IPS-NIHi11 (cell line): ENCODE data around the gene BRD3.
"Not testable (repeated sequence)": the region's sequence is repeated elsewhere in the genome, so short reads cannot be mapped to it uniquely, and the experiment has no call there.

ENCODE experiments used
- DNase-seq: peaks from one replicate; pipeline ENCODE4 v3.0.0; 2012; ENCODE audit warnings: mixed read lengths, low spot score

Gene BRD3

DNA sequence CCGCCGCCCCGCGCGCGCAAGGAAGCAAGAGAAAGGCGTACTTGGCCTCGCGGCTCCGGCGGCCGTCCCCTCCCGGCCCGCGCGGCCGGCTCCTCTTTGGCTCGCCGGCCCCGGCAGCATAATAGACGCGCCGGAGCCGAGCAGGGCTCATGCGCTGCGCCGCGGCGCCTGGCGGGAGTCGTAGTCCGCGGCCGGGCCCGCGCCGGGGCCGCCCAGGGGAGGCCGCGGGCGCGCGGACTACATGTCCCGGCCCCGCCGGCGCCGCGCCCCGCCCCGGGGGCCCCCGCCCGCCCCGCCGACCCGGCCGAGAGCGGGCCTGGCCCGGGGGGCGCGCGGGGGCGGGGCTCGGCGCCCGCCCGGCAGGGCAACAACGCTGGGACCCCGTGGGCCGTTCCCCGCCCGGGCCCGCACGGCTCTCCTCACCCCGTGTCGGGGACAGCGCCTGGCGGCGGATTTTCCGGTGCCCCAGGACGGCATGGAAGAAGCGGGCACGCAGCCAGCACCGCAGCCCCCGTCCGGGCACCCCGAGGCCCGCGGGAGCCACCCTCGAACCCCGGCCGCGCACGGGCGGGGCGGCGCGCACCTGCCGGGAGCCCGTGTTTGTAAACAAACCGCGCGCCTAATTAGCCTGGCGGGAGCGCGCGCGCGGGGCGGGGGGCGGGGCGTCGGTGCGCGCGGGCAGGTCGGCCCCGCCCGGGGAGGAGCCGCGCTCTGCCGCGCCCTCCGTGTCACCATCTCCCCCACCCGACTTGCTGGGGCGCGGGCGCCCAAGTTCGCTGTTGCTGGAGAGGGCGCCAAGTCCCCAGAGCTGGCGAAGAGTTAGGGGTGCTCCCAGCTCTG is at the start of gene BRD3:
Gene BRD3 (minus strand): TSS at position 123 of the 840 bp plus-strand sequence. CDS start 14,549 bp downstream, outside the sequence.
- DNase-seq = peak; percentile 98

DNA sequence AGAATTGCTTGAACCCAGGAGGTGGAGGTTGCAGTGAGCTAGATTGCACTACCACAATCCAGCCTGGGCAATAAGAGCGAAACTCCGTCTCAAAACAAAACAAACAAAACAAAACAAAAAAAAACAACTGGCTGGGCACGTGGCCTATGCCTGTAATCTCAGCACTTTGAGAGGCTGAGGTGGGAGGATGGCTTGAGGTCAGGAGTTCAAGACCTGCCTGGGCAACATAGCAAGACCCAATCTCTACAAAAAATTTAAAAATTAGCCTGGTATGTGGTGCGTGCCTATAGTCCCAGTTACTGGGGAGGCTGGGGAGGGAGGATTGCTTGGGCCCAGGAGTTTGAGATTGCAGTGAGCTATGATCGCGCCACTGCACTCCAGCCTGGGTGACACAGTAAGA is 44.7 kb upstream of the BRD3 start:
- DNase-seq = no peak

DNA sequence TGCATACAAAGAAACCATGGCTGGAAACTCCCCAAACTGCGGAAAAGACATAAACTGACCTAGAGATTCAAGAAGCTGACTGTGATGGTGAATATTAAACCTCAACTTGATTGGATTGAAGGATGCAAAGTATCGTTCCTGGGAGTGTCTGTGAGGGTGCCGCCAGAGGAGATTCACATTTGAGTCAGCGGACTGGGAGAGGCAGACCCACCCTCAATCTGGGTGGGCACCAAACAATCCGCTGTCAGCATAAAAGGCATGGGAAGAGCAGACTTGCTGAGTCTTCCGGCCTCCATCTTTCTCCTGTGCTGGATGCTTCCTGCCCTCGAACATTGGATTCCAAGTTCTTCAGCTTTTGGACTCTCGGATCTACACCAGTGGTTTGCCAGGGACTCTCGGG is 43.2 kb upstream of the BRD3 start:
- no peak for DNase-seq

DNA sequence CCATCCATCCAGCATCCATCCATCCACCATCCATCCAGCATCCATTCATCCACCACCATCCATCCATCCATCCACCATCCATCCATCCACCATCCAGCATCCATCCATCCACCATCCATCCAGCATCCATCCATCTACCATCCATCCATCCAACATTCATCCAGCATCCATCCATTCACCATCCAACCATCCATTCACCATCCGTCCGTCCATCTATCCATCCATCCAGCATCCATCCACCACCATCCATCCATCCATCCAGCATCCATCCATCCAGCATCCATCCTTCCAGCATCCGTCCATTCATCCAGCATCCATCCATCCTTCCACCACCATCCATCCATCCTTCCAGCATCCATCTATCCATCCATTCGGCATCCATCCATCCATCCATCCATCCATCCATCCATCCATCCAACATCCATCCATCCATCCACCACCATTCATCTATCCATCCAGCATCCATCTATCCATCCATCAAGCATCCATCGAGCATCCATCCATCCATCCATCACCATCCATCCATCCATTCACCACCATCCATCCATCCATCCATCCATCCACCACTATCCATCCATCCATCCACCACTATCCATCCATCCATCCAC is 35.7 kb upstream of the BRD3 start:
- no peak for DNase-seq

DNA sequence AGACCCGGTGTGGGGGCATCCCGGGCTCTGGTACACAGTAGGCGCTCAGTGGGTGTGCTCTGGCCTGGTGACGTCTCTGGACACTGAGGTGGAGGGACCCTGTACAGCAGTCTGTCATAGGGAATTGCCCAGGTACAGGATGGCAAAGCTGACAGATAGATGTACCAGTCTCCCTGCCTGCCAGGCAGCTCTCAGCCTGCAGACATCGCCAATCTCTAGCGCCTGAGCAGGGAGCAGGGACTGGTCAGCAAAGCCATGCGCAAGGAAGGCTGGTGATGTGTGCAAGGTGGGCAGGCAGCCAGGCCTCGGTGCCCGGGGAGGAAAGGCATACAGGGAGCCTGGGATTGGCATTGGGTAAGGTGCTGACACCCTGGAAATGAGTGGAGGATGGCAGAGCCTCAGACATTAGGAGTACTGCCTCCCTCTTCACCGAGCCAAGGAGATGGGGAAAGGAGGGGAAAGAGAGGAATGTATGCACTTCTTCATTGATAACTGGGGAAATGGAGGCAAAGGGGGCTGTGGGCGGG is 33.9 kb upstream of the BRD3 start:
- no peak for DNase-seq

DNA sequence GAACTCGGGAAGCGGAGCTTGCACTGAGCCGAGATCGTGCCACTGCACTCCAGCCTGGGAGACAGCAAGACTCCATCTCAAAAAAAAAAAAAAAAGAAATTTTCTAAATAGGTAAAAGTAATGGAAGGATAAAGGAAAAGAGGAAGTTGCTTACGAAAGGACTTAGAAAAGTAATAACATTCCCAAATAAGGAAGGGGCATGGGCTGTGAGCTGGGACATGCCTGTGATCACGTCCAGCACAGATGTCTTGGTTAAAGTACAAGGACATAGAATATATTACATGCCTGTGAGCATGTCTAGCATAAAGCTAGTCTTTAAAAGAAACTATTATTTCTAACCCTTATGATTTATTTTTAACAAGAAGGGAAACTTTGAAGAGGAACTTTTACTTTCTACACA is 33.3 kb upstream of the BRD3 start:
- DNase-seq = not testable (repeated sequence)

DNA sequence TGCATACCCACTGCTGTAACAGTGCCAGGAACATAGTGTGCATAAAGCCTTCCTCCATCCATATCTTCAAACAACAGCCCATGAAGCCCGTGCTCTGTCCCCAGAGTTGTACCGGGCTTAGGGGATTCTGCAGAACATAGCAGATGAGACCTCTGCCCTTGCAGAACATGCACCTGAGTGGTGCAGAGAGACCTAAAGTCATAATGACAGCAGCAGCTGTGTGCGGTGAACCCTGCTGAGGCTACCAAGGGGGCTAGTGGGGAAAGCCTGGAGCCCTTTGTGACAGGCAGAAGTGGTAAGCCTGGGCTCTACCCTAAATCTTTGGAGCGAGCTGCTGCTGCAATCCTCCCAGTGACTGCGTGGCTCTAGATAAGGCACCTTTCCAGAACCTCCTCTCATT is 32.2 kb upstream of the BRD3 start:
- no peak for DNase-seq

DNA sequence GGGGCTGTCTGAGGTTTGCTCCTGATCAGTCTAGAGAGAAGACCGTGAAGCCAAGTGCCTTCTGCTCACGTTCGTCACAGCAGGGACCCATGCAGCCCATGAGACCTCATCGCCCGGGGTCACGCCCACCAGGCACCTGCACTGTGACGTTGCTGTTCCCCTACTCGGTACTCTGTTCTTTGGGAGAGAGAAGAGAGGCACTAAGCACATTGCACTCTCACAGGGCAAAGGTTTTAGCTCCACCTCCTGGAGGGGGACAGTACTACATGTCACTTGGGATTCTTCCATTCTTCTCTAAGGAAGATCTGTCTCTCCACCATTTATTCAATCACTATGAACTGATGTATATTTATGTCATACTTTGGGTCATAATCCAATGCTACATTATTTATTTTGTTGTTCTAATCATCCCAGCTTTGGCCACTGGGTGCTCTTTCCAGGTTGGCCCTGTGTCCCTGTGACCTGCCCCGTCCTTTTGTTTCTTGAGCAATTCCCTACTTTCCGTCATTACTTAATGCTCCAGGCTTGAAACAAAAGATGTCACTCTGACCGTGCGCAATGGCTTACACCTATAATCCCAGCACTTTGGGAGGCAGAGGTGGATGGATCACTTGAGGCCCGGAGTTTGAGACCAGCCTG is 31.4 kb upstream of the BRD3 start:
- DNase-seq = peak; percentile 81

DNA sequence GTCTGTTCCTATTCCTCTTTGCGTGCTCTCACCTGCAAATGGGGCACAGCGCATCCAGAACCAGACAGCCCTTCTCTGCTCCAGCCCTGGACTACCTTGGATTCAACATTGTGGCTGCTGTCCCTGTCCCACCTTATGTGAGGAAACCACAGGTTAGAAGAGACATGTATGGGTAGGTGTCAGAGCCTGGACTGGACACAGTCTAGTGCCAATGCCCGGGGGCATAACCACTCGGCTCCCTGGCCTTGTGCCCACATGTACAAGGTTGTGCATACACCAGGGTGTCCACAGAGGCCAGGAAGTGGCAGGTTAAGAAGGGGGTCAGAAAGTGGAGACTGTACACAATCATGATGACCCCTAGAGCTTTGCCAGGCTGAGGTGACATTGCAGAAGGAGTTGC is 22.1 kb upstream of the BRD3 start:
- no peak for DNase-seq

DNA sequence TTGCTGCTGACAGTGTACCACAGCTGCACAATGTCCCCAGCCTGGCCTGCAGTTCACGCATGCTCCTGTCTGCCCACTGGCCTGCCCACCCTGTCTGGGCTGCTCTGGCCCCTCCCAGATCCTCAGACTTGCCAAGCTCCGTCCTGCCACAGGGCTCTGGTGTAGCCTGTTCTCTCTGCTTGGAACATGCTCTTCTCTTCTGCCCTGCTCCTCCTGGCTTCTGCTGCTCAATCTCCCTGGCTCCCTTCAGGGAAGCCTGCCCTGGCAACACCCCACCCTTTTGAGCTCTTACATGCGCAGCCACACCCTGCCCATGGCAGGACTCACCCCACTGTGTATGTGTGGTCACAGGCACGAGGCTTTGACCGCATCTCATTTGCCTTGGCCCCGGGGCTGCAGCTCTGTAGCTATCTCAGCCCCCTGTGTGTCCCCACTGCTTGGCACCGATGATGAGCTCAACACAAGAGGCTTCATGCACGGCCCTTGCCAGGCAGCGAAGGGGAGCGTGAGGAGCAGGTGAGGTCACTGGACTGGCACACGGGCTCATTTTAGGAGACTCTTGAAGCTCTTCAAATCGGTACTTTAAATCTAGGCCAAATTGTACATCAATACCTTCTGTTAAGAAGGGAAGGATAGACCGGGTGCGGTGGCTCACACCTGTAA is 20.4 kb upstream of the BRD3 start:
- no peak for DNase-seq

DNA sequence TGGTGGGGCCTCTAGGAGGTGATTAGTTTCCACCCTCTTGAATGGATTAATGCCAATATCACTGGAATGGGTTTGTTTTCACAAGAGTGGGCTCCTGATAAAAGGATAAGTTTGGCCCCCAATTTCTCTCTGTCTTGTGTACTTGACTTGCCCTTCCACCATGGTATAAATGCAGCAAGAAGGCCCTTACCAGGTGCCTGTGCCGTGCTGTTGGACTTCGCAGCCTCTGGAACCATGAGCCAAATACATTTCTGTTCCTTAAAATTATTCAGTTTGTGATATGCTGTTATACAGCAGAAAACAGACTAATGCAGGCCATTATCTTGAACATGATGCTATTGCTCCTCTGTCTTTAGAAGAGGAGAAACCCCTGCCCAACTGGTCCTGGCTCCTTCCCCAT is 17.8 kb upstream of the BRD3 start:
- DNase-seq = no peak

DNA sequence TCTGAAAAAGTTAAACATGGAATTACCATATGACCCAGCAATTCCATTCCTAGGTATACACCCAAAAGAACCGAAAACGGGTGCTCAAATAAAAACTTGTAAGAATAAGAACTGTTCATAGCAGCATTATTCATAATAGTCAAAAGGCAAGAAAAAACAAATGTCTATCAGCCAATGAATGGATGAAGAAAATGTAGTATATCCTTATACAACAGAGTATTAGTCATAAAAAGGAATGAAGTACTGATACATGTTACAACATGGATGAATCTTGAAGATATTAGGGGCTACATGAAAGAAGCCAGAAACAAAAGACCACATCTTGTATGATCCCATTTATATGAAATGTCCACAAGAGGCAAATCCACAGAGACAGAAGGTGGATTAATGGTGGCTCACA is 15.6 kb upstream of the BRD3 start:
- DNase-seq = no peak

DNA sequence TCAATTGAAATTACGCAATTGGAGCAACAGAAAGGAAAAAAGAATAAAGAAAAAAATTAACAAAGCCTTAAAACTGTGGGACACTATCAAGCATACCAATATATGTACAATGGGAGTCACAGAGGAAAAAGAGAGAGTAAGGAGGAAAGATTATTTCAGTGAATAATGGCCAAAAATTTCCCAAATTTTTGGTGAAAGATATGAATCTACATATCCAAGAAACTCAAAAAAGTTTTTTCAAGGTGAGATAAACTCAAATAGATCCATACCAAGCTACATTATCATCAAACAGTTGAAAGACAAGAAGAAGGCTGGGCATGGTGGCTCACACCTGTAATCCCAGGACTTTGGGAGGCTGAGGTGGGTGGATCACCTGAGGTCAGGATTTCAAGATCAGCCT is 8.8 kb upstream of the BRD3 start:
- no peak for DNase-seq

DNA sequence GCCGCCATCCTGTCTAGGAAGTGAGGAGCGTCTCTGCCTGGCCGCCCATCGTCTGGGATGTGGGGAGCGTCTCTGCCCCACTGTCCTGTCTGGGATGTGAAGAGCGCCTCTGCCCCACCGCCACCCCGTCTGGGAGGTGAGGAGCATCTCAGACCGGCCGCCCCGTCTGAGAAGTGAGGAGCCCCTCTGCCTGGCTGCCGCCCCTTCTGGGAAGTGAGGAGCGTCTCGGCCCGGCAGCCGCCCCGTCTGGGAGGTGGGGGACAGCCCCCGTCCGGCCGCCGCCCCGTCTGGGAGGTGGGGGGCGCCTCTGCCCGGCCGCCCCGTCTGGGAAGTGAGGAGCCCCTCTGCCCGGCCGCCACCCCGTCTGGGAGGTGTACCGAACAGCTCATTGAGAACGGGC is 7.9 kb upstream of the BRD3 start:
- DNase-seq = not testable (repeated sequence)

DNA sequence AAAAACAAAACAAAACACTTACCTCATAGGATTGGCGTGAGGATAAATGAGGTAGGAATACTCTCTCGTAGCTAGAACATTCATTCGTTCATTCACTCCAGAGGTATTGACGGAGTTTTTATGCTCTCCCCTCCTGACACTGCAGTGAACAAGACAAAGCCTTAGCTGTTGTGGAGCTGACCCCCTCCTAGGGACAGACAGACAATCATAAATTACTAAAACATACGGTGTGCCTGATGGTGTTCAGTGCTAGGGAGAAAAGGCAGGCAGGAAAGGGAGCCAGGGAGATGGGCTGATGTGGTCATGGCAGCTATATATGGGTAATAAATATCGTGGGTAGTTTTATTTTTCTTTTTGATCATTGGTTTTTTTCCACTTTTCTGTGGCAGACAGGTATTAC is 5.7 kb upstream of the BRD3 start:
- no peak for DNase-seq

DNA sequence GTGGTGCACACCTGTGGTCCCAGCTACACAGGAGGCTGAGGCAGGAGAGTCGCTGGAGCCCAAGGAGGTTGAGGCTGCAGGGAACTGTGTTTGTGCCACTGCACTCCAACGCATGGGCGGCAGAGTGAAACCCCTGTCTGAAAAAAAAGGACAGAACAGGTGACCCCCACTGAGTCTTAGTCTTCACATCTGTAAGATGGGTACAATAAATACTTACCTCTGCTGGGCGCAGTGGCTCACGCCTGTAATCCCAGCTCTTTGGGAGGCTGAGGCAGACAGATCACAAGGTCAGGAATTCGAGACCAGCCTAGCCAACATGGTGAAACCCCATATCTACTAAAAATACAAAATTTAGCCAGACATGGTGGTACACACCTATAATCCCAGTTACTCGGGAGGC is 4.9 kb upstream of the BRD3 start:
- not testable (repeated sequence) for DNase-seq

DNA sequence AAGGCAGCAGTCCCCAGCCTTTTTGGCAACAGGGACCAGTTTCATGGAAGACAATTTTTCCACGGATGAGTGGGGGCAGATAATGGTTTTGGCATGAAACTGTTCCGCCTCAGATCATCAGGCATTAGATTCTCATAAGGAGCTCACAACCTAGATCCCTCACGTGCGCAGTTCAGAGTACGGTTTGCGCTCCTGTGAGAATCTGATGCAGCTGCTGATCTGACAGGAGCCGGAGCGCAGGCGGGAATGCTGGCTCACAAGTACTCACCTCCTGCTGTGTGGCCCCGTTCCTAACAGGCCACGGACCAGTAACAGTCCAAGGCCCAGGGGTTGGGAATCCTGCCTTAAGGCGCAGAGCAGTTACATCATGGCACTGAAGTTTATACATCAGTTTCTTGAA is 3.3 kb upstream of the BRD3 start:
- DNase-seq = no peak

DNA sequence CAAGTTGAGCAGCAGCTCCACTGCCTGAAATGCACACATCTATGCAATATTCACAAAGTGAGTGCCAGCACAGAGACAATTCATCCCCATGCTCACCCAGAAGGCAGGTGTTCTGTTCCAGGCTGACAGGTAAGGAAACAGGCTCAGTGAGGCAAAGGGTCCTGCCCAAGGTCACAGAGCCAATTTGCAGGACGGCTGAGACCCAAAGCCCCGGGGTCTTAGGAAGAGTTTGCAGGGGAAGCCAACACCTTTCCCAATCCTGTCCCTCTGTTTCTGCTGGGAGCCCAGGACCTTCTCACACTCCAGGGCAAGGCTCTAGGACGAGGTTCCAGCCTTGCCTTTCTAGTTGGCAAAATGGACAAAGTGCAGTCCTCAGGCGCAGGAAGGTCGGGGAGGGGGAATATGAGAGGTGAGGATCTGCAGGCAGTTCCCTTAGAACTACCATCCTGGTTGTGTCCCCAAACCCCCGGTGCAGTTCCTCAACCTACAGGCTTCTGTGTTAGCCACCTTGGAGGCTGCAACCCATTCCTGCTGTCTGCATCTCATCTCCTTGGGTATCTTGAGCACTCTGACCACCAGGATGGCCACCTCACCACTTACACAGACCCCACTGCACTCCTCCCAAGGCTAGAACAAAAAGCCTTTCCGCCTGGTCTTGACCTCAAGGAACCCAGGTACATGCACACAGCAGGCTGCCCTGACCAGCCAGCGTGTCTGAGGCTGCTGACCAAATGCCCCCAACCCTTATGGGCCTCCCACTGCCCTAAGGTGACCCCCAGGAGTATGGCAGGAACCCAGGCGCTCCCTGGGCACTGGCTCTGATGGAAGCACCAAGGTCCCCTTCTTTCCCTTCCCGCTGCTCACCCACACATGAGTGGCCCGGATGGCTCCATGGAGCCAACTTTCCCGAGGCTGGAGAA is 1.9 kb upstream of the BRD3 start:
- DNase-seq = no peak

DNA sequence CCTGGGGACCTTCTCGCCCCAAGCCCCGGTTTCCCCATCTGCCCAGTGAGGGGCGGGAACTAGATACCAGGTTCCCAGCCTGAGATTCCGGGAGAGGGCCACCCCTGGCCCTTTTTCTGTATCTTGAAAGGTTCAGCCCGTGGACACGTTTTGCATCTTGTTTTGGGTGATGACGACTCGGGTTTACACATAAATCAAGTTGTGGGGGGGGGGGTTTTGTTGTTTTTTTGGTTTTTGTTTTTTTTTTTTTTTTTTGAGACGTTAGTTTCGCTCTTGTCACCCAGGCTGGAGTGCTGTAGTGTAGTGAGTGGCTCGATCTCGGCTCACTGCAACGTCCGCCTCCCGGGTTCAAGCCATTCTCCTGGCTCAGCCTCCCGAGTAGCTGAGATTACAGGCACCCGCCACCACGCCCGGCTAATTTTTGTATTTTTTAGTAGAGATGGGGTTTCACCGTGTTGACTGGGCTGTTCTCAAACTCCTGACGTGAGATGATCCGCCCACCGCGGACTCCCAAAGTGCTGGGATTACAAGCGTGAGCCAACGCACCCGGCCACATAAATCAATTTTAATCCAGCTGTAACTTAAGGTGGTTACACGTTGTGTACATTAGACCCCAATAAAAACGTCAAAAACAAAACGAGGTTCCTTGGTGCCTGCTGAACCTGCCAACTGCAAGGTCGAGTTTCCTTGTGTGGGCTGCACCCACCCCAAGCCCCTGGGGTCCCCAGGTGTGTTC is 1.1 kb upstream of the BRD3 start:
- no peak for DNase-seq
